COLO829 (cell line): ENCODE measurements around the gene RND1.
"Not testable (repeated sequence)": the region's sequence is repeated elsewhere in the genome, so short reads cannot be mapped to it uniquely, and the experiment has no call there.

ENCODE experiments used
- DNase-seq: peaks from one replicate; pipeline ENCODE4 v3.0.0; 2012; ENCODE audit warnings: low spot score

Gene RND1

DNA sequence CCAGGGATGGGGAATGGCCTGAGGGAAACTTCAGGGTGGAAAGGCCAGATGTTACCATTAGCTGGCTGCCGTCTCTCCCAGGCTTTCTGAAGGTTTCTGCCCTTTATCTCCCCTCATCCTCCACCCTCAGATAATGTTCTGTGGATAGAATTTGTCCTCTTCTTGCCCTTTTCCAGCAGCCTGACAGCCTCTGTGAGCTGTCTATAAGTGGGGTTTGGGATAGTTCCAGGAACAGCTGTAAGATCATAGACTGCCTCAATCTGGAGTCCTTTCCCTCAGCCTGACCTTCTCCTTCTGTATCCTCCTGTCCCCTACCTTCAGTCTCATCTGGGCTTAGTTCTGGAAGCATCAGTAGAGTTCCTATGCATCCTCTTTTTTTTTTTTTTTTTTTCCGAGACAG lies 2.8 kb upstream of the RND1 start:
- DNase-seq: no peak

DNA sequence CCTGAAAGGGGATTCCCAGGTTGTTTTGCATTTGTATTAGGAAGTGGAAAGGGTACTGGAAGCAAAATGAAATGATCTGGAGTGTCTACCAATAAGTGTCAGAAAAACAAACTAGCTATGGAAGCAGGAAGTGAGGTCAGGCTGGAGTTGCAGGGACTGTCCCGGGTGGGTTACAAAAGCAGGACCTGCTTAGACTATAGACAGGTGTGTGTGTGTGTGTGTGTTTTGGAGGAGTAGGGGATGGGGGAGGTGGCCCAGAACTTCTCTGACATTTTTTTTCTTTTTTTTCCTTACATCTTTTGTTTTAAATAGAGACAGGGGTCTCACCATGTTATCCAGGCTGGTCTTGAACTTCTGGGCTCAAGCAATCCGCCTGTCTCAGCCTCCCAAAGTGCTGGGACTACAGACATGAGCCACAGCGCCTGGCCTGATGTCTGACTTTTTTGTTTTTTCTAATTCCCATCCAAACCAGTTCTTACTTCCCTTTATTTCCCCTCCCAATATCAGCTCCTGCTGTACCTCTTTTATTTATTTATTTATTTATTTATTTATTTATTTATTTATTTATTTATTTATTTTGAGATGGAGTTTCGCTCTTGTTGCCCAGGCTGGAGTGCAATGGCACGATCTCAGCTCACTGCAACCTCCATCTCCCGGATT lies 512 bp upstream of the RND1 start:
- DNase-seq: no peak

GRCh38 chr12:48863291-48863690 lies 2.4 kb downstream of the RND1 start:
- DNase-seq: no peak

- DNase-seq: no peak
Measured at GRCh38 chr12:48862760-48863159, 2.9 kb downstream of the RND1 start.

- no peak for DNase-seq
Measured at GRCh38 chr12:48861111-48861510, 4.6 kb downstream of the RND1 start.

GRCh38 chr12:48860236-48860635 lies 5.4 kb downstream of the RND1 start:
- DNase-seq: not testable (repeated sequence)

GRCh38 chr12:48859607-48860006 lies 6.1 kb downstream of the RND1 start:
- DNase-seq: no peak

- DNase-seq: no peak
Measured at GRCh38 chr12:48858043-48858442, 7.6 kb downstream of the RND1 start.

DNA sequence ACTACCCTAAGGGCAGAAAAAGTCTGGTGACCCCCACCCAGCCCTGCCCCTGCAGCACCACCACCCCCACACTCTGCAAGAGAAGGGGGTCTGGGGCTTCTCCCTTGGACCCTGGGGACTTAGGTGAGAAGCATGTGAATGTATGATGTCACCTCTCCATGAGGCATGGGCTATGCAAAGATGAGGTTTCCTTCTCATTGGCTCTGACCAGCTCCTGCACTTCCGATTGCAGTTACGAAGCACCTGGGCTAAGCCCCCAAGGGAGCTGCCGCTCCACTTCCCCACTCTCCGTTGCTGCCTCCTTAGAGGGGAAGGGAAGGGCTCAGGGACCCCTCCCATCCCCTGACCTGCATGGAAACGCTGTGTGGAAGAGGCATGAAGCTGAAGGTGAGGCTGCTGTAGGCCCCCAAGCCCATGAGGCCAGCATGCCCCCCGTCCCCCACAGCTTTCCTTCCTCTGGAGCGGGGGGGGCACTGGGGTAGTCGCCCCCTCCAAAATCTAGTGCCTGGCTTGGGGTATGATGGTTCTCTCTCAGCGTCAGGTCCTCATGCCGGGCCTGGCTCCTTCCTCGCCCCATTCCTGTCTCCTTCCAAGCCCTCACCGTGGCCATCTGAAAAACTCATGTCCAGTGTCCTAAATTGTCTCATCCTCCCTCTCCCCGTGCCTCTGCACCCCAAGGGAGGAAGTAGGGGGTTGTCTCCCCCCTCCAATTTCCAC lies 8.2 kb downstream of the RND1 start:
- DNase-seq: no peak

GRCh38 chr12:48856379-48856778 lies 9.3 kb downstream of the RND1 start:
- DNase-seq: no peak

DNA sequence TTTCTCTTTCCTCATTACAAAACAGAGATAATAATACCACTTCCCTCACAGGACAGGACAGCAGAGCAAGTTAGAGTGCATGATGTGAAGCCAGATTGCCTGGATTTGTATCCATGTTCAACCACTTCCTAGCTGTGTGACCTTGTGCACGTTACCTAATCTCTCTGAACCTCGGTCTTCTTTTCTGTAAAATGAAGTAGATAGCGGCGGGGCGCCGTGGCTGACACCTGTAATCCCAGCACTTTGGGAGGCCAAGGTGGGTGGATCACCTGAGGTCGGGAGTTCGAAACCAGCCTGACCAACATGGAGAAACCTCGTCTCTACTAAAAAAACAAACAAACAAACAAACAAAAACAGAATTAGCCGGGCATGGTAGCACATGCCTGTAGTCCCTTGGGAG lies 10.7 kb downstream of the RND1 start:
- not testable (repeated sequence) for DNase-seq

- DNase-seq: no peak
Measured at GRCh38 chr12:48854488-48854887, 11.2 kb downstream of the RND1 start.

GRCh38 chr12:48852734-48853688 lies 12.7 kb downstream of the RND1 start:
- peak; percentile 90 for DNase-seq

DNA sequence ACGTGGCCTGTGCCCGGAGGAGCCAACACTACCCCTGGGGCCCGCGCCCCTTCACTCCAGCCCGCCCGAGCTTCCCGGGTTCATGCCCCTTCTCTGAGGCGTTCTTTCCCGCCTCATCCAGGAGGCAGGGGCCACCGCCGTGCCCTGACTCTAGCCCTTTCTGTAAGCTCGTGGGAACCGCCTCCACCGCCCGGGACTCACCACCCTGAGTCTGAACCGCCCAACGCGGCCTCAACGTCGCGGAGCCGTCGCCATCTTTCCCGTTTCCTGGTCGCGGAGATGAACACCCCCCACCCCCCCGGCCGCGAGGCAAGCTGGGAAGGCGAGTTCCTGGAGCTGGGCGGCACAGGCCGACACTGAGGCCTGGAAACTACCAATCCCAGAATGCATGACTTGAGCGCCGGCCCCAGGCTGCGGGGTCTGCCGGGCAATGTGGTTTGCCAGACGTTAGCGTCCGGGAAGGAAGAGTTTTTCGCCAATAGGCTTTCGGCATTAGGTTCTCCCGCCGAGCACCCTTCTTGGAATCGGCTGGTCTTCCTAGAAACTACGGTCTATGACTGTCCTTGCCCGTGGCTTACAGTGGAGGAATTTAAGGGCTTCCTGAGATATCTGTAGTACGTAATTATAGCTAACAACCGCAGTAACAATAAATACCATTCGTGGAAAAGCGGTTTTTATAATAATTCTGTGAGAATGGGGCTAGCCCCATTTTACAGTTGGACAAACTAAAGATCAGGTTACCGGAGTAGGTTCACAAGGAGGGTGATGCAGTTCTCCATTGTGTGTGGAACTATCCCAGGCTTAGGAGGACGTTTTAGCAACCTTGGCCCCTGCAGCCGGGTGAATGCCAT lies 13.6 kb downstream of the RND1 start, which contains the start of gene DDX23:
DDX23 (minus strand) TSS at position 281 of the 851 bp plus-strand sequence. CDS start 6,381 bp downstream, outside the sequence.
- DNase-seq: peak; percentile 97

- DNase-seq: not testable (repeated sequence)
Measured at GRCh38 chr12:48842021-48842420, 23.6 kb downstream of the RND1 start.

- DNase-seq: no peak
Measured at GRCh38 chr12:48838048-48838447, 27.6 kb downstream of the RND1 start.

DNA sequence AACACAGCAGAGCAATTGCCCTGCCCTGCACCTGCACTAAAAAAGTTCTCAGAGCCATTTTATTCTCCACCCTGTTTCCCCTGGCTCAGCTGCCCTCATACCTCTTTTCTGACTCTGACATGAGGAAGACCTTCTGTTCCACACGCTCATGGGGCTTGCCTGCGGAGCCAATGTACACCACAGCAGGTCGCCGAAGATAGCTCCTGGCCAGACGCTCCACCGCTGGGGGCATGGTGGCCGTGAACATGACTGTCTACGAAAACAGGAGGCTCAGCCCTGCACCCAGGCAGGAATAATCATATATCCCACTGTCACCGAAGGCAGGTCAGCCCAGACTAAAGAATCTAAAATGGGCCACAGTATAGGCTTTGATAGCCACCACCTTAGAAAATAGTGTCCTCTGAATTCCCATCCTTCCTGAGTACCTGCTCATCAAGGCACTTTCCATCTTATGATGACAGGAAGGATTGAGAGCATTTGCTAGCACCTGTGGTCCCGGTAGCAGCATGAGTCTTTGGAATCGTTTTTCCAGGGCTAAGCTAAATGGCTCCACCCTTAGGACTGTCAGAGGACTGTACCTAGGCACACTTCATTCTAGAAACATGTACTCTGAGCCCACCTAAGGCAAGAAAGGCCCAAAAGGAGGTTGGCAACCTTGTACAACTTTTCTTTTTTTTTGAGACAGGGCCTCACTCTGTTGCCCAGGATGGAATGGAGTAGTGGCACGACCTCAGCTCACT lies 33.2 kb downstream of the RND1 start:
- DNase-seq: no peak

DNA sequence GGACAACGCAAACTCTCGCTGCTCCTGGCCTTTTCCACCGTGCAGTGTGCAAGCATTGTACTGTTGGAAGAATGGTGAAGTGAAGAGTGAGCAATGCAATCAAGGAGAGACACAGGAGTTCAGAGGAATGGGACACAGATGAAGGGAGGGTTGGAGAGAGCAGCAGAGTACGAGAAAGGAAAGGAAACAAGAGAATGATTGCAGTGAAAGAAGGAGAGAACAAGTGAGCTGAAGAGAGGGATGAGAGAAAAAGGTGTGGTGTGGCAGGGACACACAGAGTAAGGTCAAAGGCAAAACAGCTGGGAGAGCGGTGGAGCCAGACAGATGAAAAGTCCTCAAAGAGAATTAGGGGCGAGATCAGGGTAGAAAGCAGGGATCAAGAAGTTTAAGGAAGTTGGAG lies 34.4 kb downstream of the RND1 start:
- no peak for DNase-seq

GRCh38 chr12:48828841-48829575 lies 36.7 kb downstream of the RND1 start:
- DNase-seq: no peak

GRCh38 chr12:48828293-48828692 lies 37.4 kb downstream of the RND1 start:
- no peak for DNase-seq
